PC-9 (cell line): ENCODE results near the gene TYSND1. TPM values are rescaled to one million over a fixed set of nuclear protein-coding genes. Genes with fewer than 3 reads are reported as not detected.
"Not testable (repeated sequence)": the region's sequence is repeated elsewhere in the genome, so short reads cannot be mapped to it uniquely, and the experiment has no call there.

ENCODE experiments used
- BruUV-seq: library from RNA; stranded (reverse); fragments of 400-500 nt; replicated peaks from 2 replicates; lab custom pipeline; 2021; lab: Mats Ljungman, UMichigan
- CTCF ChIA-PET: fragments of 300-600 bp; sonication (Branson Sonifier 250); formaldehyde crosslinking; loops from one replicate; lab custom pipeline; 2022; ENCODE audit warnings: antibody characterized with exemption; lab: Charles Lee
- POLR2A ChIA-PET: fragments of 300-600 bp; sonication (Branson Sonifier 250); formaldehyde crosslinking; loops from one replicate; lab custom pipeline; 2022; ENCODE audit warnings: antibody characterized with exemption; ENCODE audit not compliant: unreplicated experiment; lab: Charles Lee
- DNase-seq, 2 experiments: peaks; one replicate each; pipeline versions ENCODE4 v3.0.0 to v3.0.0-alpha.2; 2015 to 2022; ENCODE audit warnings: mixed read lengths in 1 of 2
- H2AFZ ChIP-seq: fragments of 200-600 bp; sonication (generic); 2 replicates; pipeline ENCODE4 v1.8.1; 2017; ENCODE audit warnings: antibody characterized with exemption
- H3F3A ChIP-seq: fragments of 200-600 bp; sonication (generic); 2 replicates; pipeline ENCODE4 v1.8.1; 2017; ENCODE audit warnings: antibody characterized with exemption, mild to moderate bottlenecking, low read depth; ENCODE audit not compliant: insufficient read depth
- H3K27ac ChIP-seq: fragments of 200-600 bp; sonication (generic); 2 replicates; pipeline ENCODE4 v1.6.1; 2016; ENCODE audit warnings: mixed run types
- H3K27me3 ChIP-seq: fragments of 200-600 bp; sonication (generic); 2 replicates; pipeline ENCODE4 v1.6.1; 2016; ENCODE audit warnings: low read depth, mixed run types; ENCODE audit not compliant: insufficient read depth
- H3K36me3 ChIP-seq: fragments of 200-600 bp; sonication (generic); 2 replicates; pipeline ENCODE4 v1.6.1; 2016; ENCODE audit warnings: low read depth, mixed run types
- H3K4me1 ChIP-seq: fragments of 200-600 bp; sonication (generic); replicated peaks from 2 replicates; pipeline ENCODE4 v1.6.1; 2016; ENCODE audit warnings: mixed run types; ENCODE audit not compliant: insufficient read depth
- H3K4me2 ChIP-seq: fragments of 200-600 bp; sonication (generic); 2 replicates; pipeline ENCODE4 v1.6.1; 2017; ENCODE audit warnings: mixed run types
- H3K4me3 ChIP-seq: fragments of 200-600 bp; sonication (generic); 2 replicates; pipeline ENCODE4 v1.6.1; 2016; ENCODE audit warnings: mixed run types
- H3K79me2 ChIP-seq: fragments of 200-600 bp; sonication (generic); 2 replicates; pipeline ENCODE4 v1.6.1; 2017; ENCODE audit warnings: low read depth, mixed run types
- H3K9me2 ChIP-seq: fragments of 200-600 bp; sonication (generic); 2 replicates; pipeline ENCODE4 v1.8.1; 2017; ENCODE audit warnings: mild to moderate bottlenecking; ENCODE audit not compliant: insufficient read depth
- H3K9me3 ChIP-seq: fragments of 200-600 bp; sonication (generic); 2 replicates; pipeline ENCODE4 v1.8.1; 2016; ENCODE audit warnings: low read depth; ENCODE audit not compliant: insufficient read depth
- H4K20me1 ChIP-seq: fragments of 200-600 bp; sonication (generic); 2 replicates; pipeline ENCODE4 v1.8.1; 2017; ENCODE audit not compliant: insufficient read depth
- CTCF ChIP-seq: fragments of 200-600 bp; sonication (generic); conservative IDR thresholded peaks from 2 replicates; pipeline ENCODE4 v1.6.1; 2017; ENCODE audit warnings: mixed run types, antibody characterized with exemption, mild to moderate bottlenecking, moderate library complexity
- EZH2 ChIP-seq: fragments of 200-600 bp; sonication (generic); IDR thresholded peaks from 2 replicates; pipeline ENCODE4 v1.8.0; 2017; ENCODE audit warnings: antibody characterized with exemption, low read depth
- intact Hi-C: fragments of 100-400 bp; cut with micrococcal nuclease; formaldehyde crosslinking; loops from one replicate; pipeline ENCODE4 v1.10.0; 2022; ENCODE audit not compliant: unreplicated experiment
- total RNA-seq: library from RNA; stranded (reverse); gene quantifications from 2 replicates; pipeline ENCODE4 v1.2.3, GENCODE V29; 2021

Gene TYSND1
- total RNA-seq, 1 experiment from 2014 or later: 28.0 TPM

DNA sequence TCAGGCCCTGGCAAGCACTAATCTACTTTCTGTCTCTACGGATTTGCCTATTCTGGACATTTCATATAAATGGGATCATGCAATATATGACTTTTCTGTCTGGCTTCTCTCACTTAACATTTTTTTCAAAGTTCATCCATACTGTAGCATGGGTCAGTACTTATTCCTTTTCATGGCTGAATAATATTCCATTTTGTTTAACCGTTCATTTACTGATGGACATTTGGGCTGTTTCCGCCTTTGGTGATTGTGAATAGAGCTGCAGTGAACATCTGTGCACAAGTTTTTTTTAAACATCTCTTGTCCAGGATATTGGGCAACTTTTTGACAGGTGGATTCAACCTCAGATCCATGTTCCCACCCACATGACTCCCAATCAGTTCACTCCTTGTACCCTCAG lies 44.8 kb downstream of the TYSND1 start:
- no peaks in the 10 kb centered on the region for H3K9me2 ChIP-seq
- ChIA-PET POLR2A (no interaction called here), CTCF (no interaction called here)
- H3K4me3 ChIP-seq: no peak overlapping the region
- no TSS peak for BruUV-seq
- H3K36me3 ChIP-seq: no peaks in the 10 kb centered on the region
- no peaks in the 10 kb centered on the region for H3K27me3 ChIP-seq
- no peak for DNase-seq
- no peaks in the 10 kb centered on the region for H3K79me2 ChIP-seq
- no peaks in the 10 kb centered on the region for H3K4me1 ChIP-seq
- H3K27ac ChIP-seq: no peak overlapping the region
- intact Hi-C loops: no loop called here
- H3K9me3 ChIP-seq: no peaks in the 10 kb centered on the region
- TF ChIP-seq CTCF (no peak), EZH2 (no peak)
- no peaks in the 10 kb centered on the region for H3F3A ChIP-seq
- H4K20me1 ChIP-seq: no peaks in the 10 kb centered on the region; the same call in 1 of the 2 replicates
- H3K4me2 ChIP-seq: no peak overlapping the region
- no peak overlapping the region for H2AFZ ChIP-seq

- H3K27me3 ChIP-seq, DNase-seq, intact Hi-C loops, H3K4me3 ChIP-seq, H3F3A ChIP-seq, H3K27ac ChIP-seq, CTCF ChIA-PET, H4K20me1 ChIP-seq, H3K9me3 ChIP-seq, H3K4me2 ChIP-seq, H3K9me2 ChIP-seq, H2AFZ ChIP-seq, H3K4me1 ChIP-seq, POLR2A ChIA-PET, H3K36me3 ChIP-seq, H3K79me2 ChIP-seq, BruUV-seq: not testable (repeated sequence)
Measured at GRCh38 chr10:70101068-70101562, 45.4 kb downstream of the TYSND1 start.

- Histone ChIP-seq H3F3A (no peaks in the 10 kb centered on the region), H3K9me3 (no peaks in the 10 kb centered on the region), H2AFZ (no peak overlapping the region), H4K20me1 (no peaks in the 10 kb centered on the region), H3K4me1 (no peaks in the 10 kb centered on the region), H3K9me2 (no peaks in the 10 kb centered on the region), H3K79me2 (no peaks in the 10 kb centered on the region), H3K4me2 (no peak overlapping the region), H3K36me3 (no peaks in the 10 kb centered on the region), H3K27me3 (0 out of 2 replicates have a peak, but pooled peaks cover 4% of the 10 kb centered on the region), H3K27ac (no peak overlapping the region), H3K4me3 (no peak overlapping the region)
- POLR2A ChIA-PET: no interaction called here
- intact Hi-C loops: no loop called here
- DNase-seq: no peak
- TF ChIP-seq EZH2: no peak
- no peak for TF ChIP-seq CTCF
- no TSS peak for BruUV-seq
- CTCF ChIA-PET: no interaction called here
Measured at GRCh38 chr10:70098271-70098670, 48.2 kb downstream of the TYSND1 start.

- Histone ChIP-seq H3K4me2 (no peak overlapping the region), H2AFZ (no peak overlapping the region), H3F3A (no peaks in the 10 kb centered on the region), H3K9me2 (no peaks in the 10 kb centered on the region), H3K36me3 (no peaks in the 10 kb centered on the region), H3K79me2 (no peaks in the 10 kb centered on the region), H4K20me1 (no peaks in the 10 kb centered on the region), H3K9me3 (no peaks in the 10 kb centered on the region), H3K27ac (no peak overlapping the region), H3K4me3 (no peak overlapping the region), H3K27me3 (0 out of 2 replicates have a peak, but pooled peaks cover 4% of the 10 kb centered on the region), H3K4me1 (no peaks in the 10 kb centered on the region)
- ChIA-PET CTCF (no interaction called here), POLR2A (no interaction called here)
- BruUV-seq: no TSS peak
- intact Hi-C loops: no loop called here
- no peak for DNase-seq
- TF ChIP-seq CTCF (no peak), EZH2 (no peak)
Measured at GRCh38 chr10:70097459-70097858, 49.0 kb downstream of the TYSND1 start.
